Measurements from ENCODE around the gene SIAE. TPM values are rescaled to one million over a fixed set of nuclear protein-coding genes. Genes with fewer than 3 reads are reported as not detected.

Gene SIAE
- total RNA-seq, 2 experiments from 2014 or later: 6.5 to 7.5 TPM

- Mint-ChIP-seq H3K4me3 (no peak overlapping the region), H3K27me3 (peaks cover 3% of the 10 kb centered on the region), H3K4me1 (no peaks in the 10 kb centered on the region), H3K36me3 (ENCODE audit: low read depth) (peaks cover 6% of the 10 kb centered on the region), H3K27ac (no peak overlapping the region), H3K9me3 (peaks cover 24% of the 10 kb centered on the region)
- CTCF ChIA-PET: no interaction called here
- no peak for DNase-seq
- POLR2A ChIA-PET: no interaction called here
Observed at GRCh38 chr11:124682443-124682842, 8.9 kb upstream of the SIAE start.

- no peak overlapping the region for H3K27ac Mint-ChIP-seq
- DNase-seq: no peak
- H3K9me3 Mint-ChIP-seq: peaks cover 18% of the 10 kb centered on the region
- H3K4me3 Mint-ChIP-seq: no peak overlapping the region
- peaks cover 6% of the 10 kb centered on the region for H3K36me3 Mint-ChIP-seq (ENCODE audit: low read depth)
- ChIA-PET POLR2A (no interaction called here), CTCF (no interaction called here)
- H3K4me1 Mint-ChIP-seq: peaks cover 2% of the 10 kb centered on the region
- H3K27me3 Mint-ChIP-seq: peaks cover 2% of the 10 kb centered on the region
Observed at GRCh38 chr11:124681421-124681820, 7.9 kb upstream of the SIAE start.

DNA sequence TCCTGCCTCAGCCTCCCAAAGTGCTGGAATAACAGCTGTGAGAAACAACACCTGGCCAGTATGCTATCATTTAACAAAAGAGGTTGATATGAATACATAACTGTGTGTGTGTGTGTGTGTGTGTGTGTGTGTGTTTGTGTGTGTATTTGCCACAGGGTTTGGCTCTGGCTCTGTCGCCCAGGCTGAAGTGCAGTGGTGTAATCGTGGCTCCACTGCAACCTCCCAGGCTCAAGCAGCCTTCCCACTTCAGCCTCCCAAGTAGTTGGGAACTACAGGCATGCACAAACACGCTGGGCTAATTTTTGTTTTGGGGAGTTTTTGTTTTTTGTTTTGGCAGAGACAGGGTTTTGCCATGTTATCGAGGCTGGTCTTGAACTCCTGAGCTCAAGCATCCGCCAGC lies 4.9 kb upstream of the SIAE start:
- Mint-ChIP-seq H3K36me3 (ENCODE audit: low read depth) (peaks cover 5% of the 10 kb centered on the region), H3K27ac (no peak overlapping the region), H3K27me3 (peaks cover 2% of the 10 kb centered on the region), H3K9me3 (peaks cover 8% of the 10 kb centered on the region), H3K4me1 (peaks cover 23% of the 10 kb centered on the region), H3K4me3 (no peak overlapping the region)
- DNase-seq: no peak
- ChIA-PET POLR2A (no interaction called here), CTCF (interaction anchor here (0.8 kb wide), 1 partner anchor 9 kb away, joined by 4 read pairs; no protein-coding TSS in a partner anchor)

GRCh38 chr11:124676386-124676785 lies 2.8 kb upstream of the SIAE start:
- Mint-ChIP-seq H3K27ac (no peak overlapping the region), H3K4me1 (peaks cover 37% of the 10 kb centered on the region), H3K27me3 (peaks cover 2% of the 10 kb centered on the region), H3K9me3 (peaks cover 1% of the 10 kb centered on the region), H3K36me3 (ENCODE audit: low read depth) (peaks cover 4% of the 10 kb centered on the region), H3K4me3 (no peak overlapping the region)
- CTCF ChIA-PET: no interaction called here
- POLR2A ChIA-PET: no interaction called here
- no peak for DNase-seq

GRCh38 chr11:124674571-124674970 lies 1.0 kb upstream of the SIAE start:
- Mint-ChIP-seq H3K27me3 (no peaks in the 10 kb centered on the region), H3K9me3 (peaks cover 2% of the 10 kb centered on the region), H3K4me1 (peaks cover 46% of the 10 kb centered on the region), H3K36me3 (ENCODE audit: low read depth) (peaks cover 4% of the 10 kb centered on the region), H3K4me3 (peak overlapping the region; percentile 85), H3K27ac (peak overlapping the region; percentile 89)
- POLR2A ChIA-PET: no interaction called here
- CTCF ChIA-PET: interaction anchor here (1.4 kb wide), 1 partner anchor 52 kb away, joined by 3 read pairs; the partner anchor contains the start of gene TBRG1
- no peak for DNase-seq

DNA sequence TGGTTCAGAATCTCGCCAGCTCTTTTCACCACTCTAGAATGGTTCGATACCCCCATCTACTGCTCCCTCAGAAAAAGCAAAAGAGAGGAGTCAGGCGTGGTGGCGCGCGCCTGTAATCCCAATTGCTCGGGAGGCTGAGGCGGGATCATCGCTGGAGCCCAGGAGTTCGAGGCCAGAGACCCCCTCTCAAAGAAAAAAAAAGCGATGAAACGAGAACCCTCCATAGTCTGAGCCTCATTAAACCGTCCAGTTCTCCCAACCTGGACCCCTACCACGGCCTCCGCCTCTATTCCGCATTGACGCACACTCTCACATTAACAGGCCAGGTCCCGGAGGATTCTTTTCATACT lies 604 bp upstream of the SIAE start:
- H3K4me3 Mint-ChIP-seq: peak overlapping the region; percentile 85
- peaks cover 4% of the 10 kb centered on the region for H3K36me3 Mint-ChIP-seq (ENCODE audit: low read depth)
- POLR2A ChIA-PET: interaction anchor here (0.7 kb wide), 1 partner anchor 47 kb away, joined by 3 read pairs; no protein-coding TSS in a partner anchor
- CTCF ChIA-PET: interaction anchor here (1.0 to 1.4 kb wide), 2 partner anchors 52 to 89 kb away, joined by 3 to 4 read pairs; partner anchors contain the start of gene TBRG1
- H3K9me3 Mint-ChIP-seq: peaks cover 2% of the 10 kb centered on the region
- DNase-seq: no peak
- no peaks in the 10 kb centered on the region for H3K27me3 Mint-ChIP-seq
- H3K4me1 Mint-ChIP-seq: peaks cover 46% of the 10 kb centered on the region
- peak overlapping the region; percentile 89 for H3K27ac Mint-ChIP-seq

DNA sequence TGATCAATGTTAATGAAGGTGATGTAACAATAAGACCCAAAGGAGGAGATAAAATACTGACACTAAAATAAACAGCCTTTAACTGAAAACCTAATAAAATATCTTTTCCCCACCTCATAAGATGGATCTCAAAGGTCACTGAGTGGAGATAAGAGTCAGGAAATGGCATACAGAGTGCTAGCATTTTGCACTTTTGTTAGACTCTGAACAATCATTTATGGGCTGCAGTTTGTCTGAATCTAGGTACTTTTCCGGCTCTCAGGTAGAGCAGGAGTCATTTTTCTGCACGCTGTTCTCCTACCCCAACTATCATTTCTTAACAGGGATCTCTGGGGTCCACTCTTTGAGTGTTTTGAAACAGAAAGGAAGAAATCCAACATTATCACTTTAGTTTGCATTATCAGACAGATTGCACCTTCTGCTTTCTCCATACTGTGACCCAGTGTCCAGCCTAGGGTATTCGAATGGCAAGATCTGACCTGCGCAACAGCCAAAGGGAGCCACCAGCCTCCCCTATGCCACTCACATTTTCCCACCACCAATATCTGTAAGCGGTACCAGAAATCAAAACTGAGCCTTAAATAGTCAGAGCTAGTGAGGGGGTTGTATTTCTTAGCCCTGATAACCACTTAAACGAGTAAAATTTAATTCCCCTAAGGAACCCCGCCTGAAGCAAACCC lies 863 bp downstream of the SIAE start:
- CTCF ChIA-PET: interaction anchor here (0.5 to 1.2 kb wide), 4 partner anchors 89 to 1704 kb away, joined by 3 to 8 read pairs (median 4); partner anchors contain the start of gene ESAM
- H3K4me3 Mint-ChIP-seq: peak overlapping the region; percentile 85
- peaks cover 46% of the 10 kb centered on the region for H3K4me1 Mint-ChIP-seq
- H3K27me3 Mint-ChIP-seq: no peaks in the 10 kb centered on the region
- peaks cover 4% of the 10 kb centered on the region for H3K36me3 Mint-ChIP-seq (ENCODE audit: low read depth)
- DNase-seq: no peak
- H3K9me3 Mint-ChIP-seq: peaks cover 2% of the 10 kb centered on the region
- peak overlapping the region; percentile 75 for H3K27ac Mint-ChIP-seq
- POLR2A ChIA-PET: no interaction called here

DNA sequence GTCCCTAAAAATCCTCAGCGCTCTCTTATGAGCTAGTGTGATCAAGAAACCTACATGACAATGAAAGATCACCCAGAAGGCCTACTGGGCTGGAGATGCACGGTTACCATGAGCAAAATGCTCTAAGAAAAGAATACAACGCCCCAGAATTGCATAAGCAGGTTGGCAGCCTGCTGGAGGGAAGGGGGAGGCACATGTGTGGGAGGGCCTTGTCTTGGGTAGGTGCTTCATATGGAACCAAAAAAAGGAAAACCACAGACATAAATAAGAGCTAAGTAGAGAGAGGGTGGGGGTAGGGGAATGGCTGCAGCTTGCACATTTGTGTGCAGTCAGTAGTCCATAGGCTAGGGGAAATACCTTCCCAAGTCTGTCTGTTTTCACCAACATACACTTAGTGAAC lies 2.8 kb downstream of the SIAE start:
- Mint-ChIP-seq H3K27ac (peak overlapping the region; percentile 39), H3K36me3 (ENCODE audit: low read depth) (peaks cover 4% of the 10 kb centered on the region), H3K4me3 (peak overlapping the region; percentile 29), H3K9me3 (peaks cover 2% of the 10 kb centered on the region), H3K27me3 (no peaks in the 10 kb centered on the region), H3K4me1 (peaks cover 40% of the 10 kb centered on the region)
- ChIA-PET POLR2A (no interaction called here), CTCF (interaction anchor here (0.6 to 3.1 kb wide), 8 partner anchors 71 to 296 kb away, joined by 3 to 22 read pairs (median 4); no protein-coding TSS in a partner anchor)
- DNase-seq: peak; percentile 65

GRCh38 chr11:124669193-124669592 lies 4.3 kb downstream of the SIAE start:
- H3K36me3 Mint-ChIP-seq (ENCODE audit: low read depth): peaks cover 4% of the 10 kb centered on the region
- ChIA-PET CTCF (interaction anchor here (0.6 to 3.1 kb wide), 20 partner anchors 9 to 207 kb away, joined by 3 to 22 read pairs (median 5); partner anchors contain the start of gene VSIG2), POLR2A (no interaction called here)
- no peaks in the 10 kb centered on the region for H3K27me3 Mint-ChIP-seq
- H3K4me1 Mint-ChIP-seq: peaks cover 29% of the 10 kb centered on the region
- peaks cover 2% of the 10 kb centered on the region for H3K9me3 Mint-ChIP-seq
- H3K27ac Mint-ChIP-seq: no peak overlapping the region
- no peak overlapping the region for H3K4me3 Mint-ChIP-seq
- peak; percentile 60 for DNase-seq

DNA sequence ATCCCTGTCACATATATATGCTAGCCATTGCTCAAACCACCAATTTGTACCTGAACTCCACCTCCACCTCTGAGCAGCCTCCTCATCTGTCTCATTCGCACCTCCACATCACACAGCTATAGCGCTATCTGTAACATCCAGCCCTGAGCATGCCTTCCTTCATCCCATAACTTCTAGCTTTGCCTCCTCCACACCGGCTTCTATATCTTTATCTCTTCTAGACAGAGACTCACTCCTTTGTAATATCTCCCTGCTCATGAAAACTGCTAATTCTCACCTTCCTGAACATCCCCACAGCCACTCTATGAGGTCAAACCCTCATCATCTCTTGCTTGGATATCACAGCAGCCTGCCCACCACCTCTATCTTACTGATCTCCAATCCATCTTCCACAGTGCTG lies 5.9 kb downstream of the SIAE start:
- Mint-ChIP-seq H3K27me3 (no peaks in the 10 kb centered on the region), H3K36me3 (ENCODE audit: low read depth) (peaks cover 4% of the 10 kb centered on the region), H3K4me3 (no peak overlapping the region), H3K9me3 (peaks cover 2% of the 10 kb centered on the region), H3K4me1 (peaks cover 18% of the 10 kb centered on the region), H3K27ac (no peak overlapping the region)
- CTCF ChIA-PET: no interaction called here
- DNase-seq: no peak
- POLR2A ChIA-PET: no interaction called here

DNA sequence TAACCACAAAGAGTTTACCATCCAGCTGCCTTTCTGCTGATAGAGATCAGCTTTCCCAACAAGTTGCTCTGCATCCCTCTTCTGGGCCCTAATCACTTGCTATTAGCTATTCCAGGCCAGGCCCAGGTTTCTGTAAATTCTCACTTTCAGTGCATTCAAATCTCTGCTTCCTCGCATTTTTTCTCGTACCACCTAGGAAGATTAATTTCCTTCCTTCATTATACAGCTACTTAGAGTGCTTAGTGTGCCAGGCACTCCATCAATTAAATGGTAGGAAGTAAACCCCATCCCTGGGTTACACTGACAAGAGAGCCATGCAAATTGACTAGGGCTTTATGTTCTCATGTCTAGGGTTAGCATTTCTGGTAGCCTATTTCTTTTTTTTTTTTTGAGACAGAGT lies 9.7 kb downstream of the SIAE start:
- DNase-seq: no peak
- Mint-ChIP-seq H3K4me3 (no peak overlapping the region), H3K4me1 (no peaks in the 10 kb centered on the region), H3K9me3 (no peaks in the 10 kb centered on the region), H3K27ac (no peak overlapping the region), H3K27me3 (no peaks in the 10 kb centered on the region), H3K36me3 (ENCODE audit: low read depth) (no peaks in the 10 kb centered on the region)
- CTCF ChIA-PET: interaction anchor here (0.7 to 1.9 kb wide), 4 partner anchors 9 to 174 kb away, joined by 3 to 7 read pairs (median 4); no protein-coding TSS in a partner anchor
- POLR2A ChIA-PET: no interaction called here

DNA sequence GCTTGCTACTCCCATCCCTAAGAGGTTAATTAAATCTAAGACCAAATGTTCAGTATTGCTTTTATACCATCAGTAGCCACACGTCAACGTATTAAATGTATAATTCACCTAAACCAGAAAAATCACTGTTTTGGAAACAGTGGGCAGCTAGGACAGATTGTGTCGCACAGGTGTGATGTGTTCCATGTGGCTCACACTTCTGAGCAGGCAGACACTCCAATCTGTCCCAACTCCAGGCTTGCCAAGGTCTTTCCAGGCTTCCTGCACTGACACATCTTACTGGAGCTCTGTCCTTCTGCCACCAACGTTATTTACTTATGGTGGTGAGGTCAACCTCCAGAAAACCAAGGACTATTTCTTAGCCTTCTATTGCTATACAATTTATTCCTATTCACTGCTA lies 11.4 kb downstream of the SIAE start:
- Mint-ChIP-seq H3K4me3 (no peak overlapping the region), H3K27me3 (no peaks in the 10 kb centered on the region), H3K36me3 (ENCODE audit: low read depth) (no peaks in the 10 kb centered on the region), H3K27ac (no peak overlapping the region), H3K9me3 (no peaks in the 10 kb centered on the region), H3K4me1 (no peaks in the 10 kb centered on the region)
- DNase-seq: no peak
- ChIA-PET POLR2A (no interaction called here), CTCF (no interaction called here)

DNA sequence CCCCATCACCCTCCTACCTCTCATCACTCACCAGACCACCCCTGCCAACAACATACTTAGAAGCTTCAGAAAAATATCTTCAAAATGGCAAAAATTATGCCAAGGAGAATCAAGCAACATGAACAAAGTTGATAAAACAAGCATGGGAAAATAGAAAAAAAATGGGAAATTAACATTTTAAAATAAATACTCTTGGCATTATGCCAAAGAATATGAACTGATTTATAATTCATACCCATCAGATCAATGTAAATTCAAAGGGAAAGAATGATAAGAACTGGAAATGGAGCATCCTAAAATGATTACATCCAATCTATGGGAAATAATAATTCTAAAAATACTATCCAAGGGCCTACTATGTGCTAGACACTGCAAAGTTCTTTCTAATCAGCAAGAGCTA lies 12.0 kb downstream of the SIAE start:
- DNase-seq: no peak
- no peaks in the 10 kb centered on the region for H3K27me3 Mint-ChIP-seq
- no peaks in the 10 kb centered on the region for H3K36me3 Mint-ChIP-seq (ENCODE audit: low read depth)
- no peaks in the 10 kb centered on the region for H3K9me3 Mint-ChIP-seq
- H3K4me3 Mint-ChIP-seq: no peak overlapping the region
- H3K27ac Mint-ChIP-seq: no peak overlapping the region
- CTCF ChIA-PET: no interaction called here
- POLR2A ChIA-PET: no interaction called here
- H3K4me1 Mint-ChIP-seq: no peaks in the 10 kb centered on the region

DNA sequence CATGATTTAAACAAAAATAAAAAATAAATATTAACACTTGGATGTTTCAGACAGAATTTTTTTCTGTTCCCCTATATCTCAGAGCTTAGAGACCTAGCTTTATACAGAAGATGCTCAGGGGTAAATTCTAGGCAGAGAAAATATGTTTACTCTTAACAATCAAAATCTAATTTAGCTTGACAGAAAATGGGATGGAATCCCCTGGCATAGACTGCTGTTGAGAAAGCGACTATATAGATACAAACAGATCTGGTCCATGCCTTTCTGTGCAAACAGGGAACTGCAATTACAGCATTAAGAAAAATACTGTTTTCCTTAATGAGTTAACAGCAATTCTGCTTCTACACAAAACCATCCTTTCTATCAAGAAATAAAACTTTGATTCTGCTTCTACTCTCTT lies 14.6 kb downstream of the SIAE start:
- Mint-ChIP-seq H3K27me3 (no peaks in the 10 kb centered on the region), H3K36me3 (ENCODE audit: low read depth) (no peaks in the 10 kb centered on the region), H3K4me3 (no peak overlapping the region), H3K9me3 (no peaks in the 10 kb centered on the region), H3K27ac (no peak overlapping the region), H3K4me1 (no peaks in the 10 kb centered on the region)
- ChIA-PET POLR2A (no interaction called here), CTCF (interaction anchor here (0.7 to 1.1 kb wide), 2 partner anchors 19 to 251 kb away, joined by 3 read pairs; no protein-coding TSS in a partner anchor)
- no peak for DNase-seq

Measured in activated CD4-positive, alpha-beta T cell treated with anti-CD3 and anti-CD28 coated beads, Interleukin-2, amount 10 ng/mL, durations not matched to agents 7 days and 5 days (primary cell).